ENCODE results near the gene C11orf97. TPM values are rescaled to one million over a fixed set of nuclear protein-coding genes. Genes with fewer than 3 reads are reported as not detected.

C11orf97 gene
- total and polyA plus RNA-seq, 2 of the 8 experiments (the other 6 are each of a cell fraction or from before 2014, with no cell fraction given): not detected

GRCh38 chr11:94511932-94512781 is at the start of gene C11orf97 (continued):
- TF ChIP-seq CHD7 (IDR thresholded peaks at IDR 0.05; ENCODE audit: insufficient replicate concordance, low read length): no peak

All from H1 (cell line).